Right atrium auricular region (tissue), 2 donors: Measurements from ENCODE around the gene PRPF8. TPM values are rescaled to one million over a fixed set of nuclear protein-coding genes. Genes with fewer than 3 reads are reported as not detected.
A peak's percentile ranks its signal among the peaks of the same experiment; 100 is the strongest.

ENCODE experiments used
- DNase-seq: peaks from one replicate; pipeline ENCODE4 v3.0.0-alpha.2; 2019; ENCODE audit warnings: low spot score
- H3K27ac ChIP-seq, 2 donors: fragments of 200-600 bp; sonication (generic); 1 replicate in 1 of 2; 2 replicates in 1 of 2; pipeline ENCODE4 v1.5.1; 2016 to 2019
- H3K27me3 ChIP-seq, 2 donors: fragments of 200-600 bp; sonication (generic); one replicate each; pipeline versions ENCODE4 v1.5.1 to v1.6.0; 2017 to 2019
- H3K36me3 ChIP-seq: fragments of 200-600 bp; sonication (generic); one replicate; pipeline ENCODE4 v1.5.1; 2016
- H3K4me1 ChIP-seq, 2 donors: fragments of 200-600 bp; sonication (generic); one replicate each; pipeline versions ENCODE4 v1.5.1 to v1.6.0; 2017 to 2019
- H3K4me3 ChIP-seq, 2 donors: fragments of 200-600 bp; sonication (generic); 1 replicate in 1 of 2; 2 replicates in 1 of 2; pipeline ENCODE4 v1.5.1; 2017 to 2019; ENCODE audit warnings: mild to moderate bottlenecking in 1 of 2, moderate library complexity in 1 of 2
- H3K9me3 ChIP-seq, 2 donors: fragments of 200-600 bp; sonication (generic); one replicate each; pipeline ENCODE4 v1.5.1; 2019
- CTCF ChIP-seq, 2 donors: fragments of 200-600 bp; sonication (generic); IDR thresholded peaks; one replicate each; pipeline ENCODE4 v1.5.1; 2019; ENCODE audit warnings: antibody characterized with exemption in 2 of 2
- total RNA-seq, 2 donors: library from RNA; depleted of rRNA; stranded (reverse); fragments of >200 nt; gene quantifications; one replicate each; pipeline ENCODE4 v1.1.0, GENCODE V29; 2016

Gene PRPF8
- total RNA-seq, 2 donors from 2014 or later, result 90.1 to 144 TPM

GRCh38 chr17:1628856-1629503 is 55.7 kb downstream of the PRPF8 start:
- TF ChIP-seq CTCF (IDR thresholded peaks at IDR 0.05), result peak; percentile 64 to 75
- Histone ChIP-seq H3K27ac (peak overlapping the region; percentile 81 to 94), H3K4me1 (peaks cover 0 to 21% of the 10 kb centered on the region in 2 donors), H3K9me3 (no peaks in the 10 kb centered on the region), H3K27me3 (no peaks in the 10 kb centered on the region), H3K36me3 (no peaks in the 10 kb centered on the region), H3K4me3 (peak overlapping the region; percentile 55 to 83)
- peak; percentile 97 for DNase-seq

- no peaks in the 10 kb centered on the region for H3K36me3 ChIP-seq
- TF ChIP-seq CTCF (IDR thresholded peaks at IDR 0.05), result no peak
- peak within 1 kb of the TSS; percentile 55 to 83 for H3K4me3 ChIP-seq
- H3K27ac ChIP-seq, result peak within 1 kb of the TSS; percentile 81 to 94
- no peaks in the 10 kb centered on the region for H3K9me3 ChIP-seq
- H3K4me1 ChIP-seq, result peaks cover 0 to 21% of the 10 kb centered on the region in 2 donors
- peak; percentile 87 for DNase-seq
- no peaks in the 10 kb centered on the region for H3K27me3 ChIP-seq
These were observed 56.4 kb downstream of the PRPF8 start, which contains the start of gene SLC43A2 for GRCh38 chr17:1627982-1628855. Gene SLC43A2 (minus strand): TSS chr17:1628834. CDS start chr17:1627874, 960 bp downstream.

- no peak for TF ChIP-seq CTCF (IDR thresholded peaks at IDR 0.05)
- peaks cover 0 to 21% of the 10 kb centered on the region in 2 donors for H3K4me1 ChIP-seq
- peak overlapping the region; percentile 81 to 94 for H3K27ac ChIP-seq
These were observed 57.3 kb downstream of the PRPF8 start for GRCh38 chr17:1627182-1627981.

GRCh38 chr17:1626333-1626732 is 58.3 kb downstream of the PRPF8 start:
- TF ChIP-seq CTCF (IDR thresholded peaks at IDR 0.05), result no peak
- Histone ChIP-seq H3K4me3 (no peak overlapping the region), H3K9me3 (no peaks in the 10 kb centered on the region), H3K27ac (peak overlapping the region in 1 of 2 donors; percentile 16), H3K4me1 (peaks cover 0 to 21% of the 10 kb centered on the region in 2 donors), H3K36me3 (no peaks in the 10 kb centered on the region), H3K27me3 (no peaks in the 10 kb centered on the region)
- DNase-seq, result no peak

More at GRCh38 chr17:1627182-1627981, 57.3 kb downstream of the PRPF8 start:
- H3K4me3 ChIP-seq, result peak overlapping the region; percentile 55 to 83
- DNase-seq, result no peak
- no peaks in the 10 kb centered on the region for H3K9me3 ChIP-seq
- H3K27me3 ChIP-seq, result no peaks in the 10 kb centered on the region
- no peaks in the 10 kb centered on the region for H3K36me3 ChIP-seq

- no peak for TF ChIP-seq CTCF (IDR thresholded peaks at IDR 0.05)
- Histone ChIP-seq H3K4me1 (peaks cover 0 to 21% of the 10 kb centered on the region in 2 donors), H3K4me3 (no peak overlapping the region), H3K27me3 (no peaks in the 10 kb centered on the region), H3K36me3 (no peaks in the 10 kb centered on the region), H3K9me3 (no peaks in the 10 kb centered on the region), H3K27ac (no peak overlapping the region)
- DNase-seq, result no peak
These were observed 59.1 kb downstream of the PRPF8 start for GRCh38 chr17:1625581-1625980.
